ENCODE data around the gene TMEM81.

The TMEM81 gene, protein sequence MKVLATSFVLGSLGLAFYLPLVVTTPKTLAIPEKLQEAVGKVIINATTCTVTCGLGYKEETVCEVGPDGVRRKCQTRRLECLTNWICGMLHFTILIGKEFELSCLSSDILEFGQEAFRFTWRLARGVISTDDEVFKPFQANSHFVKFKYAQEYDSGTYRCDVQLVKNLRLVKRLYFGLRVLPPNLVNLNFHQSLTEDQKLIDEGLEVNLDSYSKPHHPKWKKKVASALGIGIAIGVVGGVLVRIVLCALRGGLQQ

DNA sequence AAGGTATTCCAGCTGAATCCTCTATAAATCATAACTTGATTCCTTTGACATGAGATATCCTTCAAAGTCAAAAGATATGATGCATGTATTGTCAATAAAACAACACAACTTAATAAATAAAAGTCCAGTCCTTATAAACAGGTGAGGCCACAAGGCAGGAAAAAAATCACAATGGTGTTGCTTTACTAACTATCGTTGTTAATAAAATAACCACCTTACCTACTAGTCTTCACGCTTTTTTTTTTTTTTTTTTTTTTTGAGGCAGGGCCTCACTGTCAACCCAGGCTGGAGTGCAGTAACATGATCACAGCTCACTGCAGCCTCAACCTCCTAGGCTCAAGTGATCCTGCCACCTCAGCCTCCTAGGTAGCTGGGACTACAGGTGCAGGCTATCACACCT is at the start of gene TMEM81:
TMEM81 (minus strand) TSS at position 101 of the 400 bp plus-strand sequence. CDS start 140 bp downstream, outside the sequence.
- no peak for TF ChIP-seq MYC (IDR thresholded peaks at IDR 0.05; ENCODE audit: low read depth, low read length)
- TF ChIP-seq, protein P1, sequence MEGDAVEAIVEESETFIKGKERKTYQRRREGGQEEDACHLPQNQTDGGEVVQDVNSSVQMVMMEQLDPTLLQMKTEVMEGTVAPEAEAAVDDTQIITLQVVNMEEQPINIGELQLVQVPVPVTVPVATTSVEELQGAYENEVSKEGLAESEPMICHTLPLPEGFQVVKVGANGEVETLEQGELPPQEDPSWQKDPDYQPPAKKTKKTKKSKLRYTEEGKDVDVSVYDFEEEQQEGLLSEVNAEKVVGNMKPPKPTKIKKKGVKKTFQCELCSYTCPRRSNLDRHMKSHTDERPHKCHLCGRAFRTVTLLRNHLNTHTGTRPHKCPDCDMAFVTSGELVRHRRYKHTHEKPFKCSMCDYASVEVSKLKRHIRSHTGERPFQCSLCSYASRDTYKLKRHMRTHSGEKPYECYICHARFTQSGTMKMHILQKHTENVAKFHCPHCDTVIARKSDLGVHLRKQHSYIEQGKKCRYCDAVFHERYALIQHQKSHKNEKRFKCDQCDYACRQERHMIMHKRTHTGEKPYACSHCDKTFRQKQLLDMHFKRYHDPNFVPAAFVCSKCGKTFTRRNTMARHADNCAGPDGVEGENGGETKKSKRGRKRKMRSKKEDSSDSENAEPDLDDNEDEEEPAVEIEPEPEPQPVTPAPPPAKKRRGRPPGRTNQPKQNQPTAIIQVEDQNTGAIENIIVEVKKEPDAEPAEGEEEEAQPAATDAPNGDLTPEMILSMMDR (IDR thresholded peaks at IDR 0.05; ENCODE audit: low read depth, low read length) = no peak
- TF ChIP-seq, protein P2, sequence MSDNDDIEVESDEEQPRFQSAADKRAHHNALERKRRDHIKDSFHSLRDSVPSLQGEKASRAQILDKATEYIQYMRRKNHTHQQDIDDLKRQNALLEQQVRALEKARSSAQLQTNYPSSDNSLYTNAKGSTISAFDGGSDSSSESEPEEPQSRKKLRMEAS (IDR thresholded peaks at IDR 0.05; ENCODE audit: low read depth, low read length) = no peak
- TF ChIP-seq POLR2A (IDR thresholded peaks at IDR 0.05; ENCODE audit: extremely low read depth, insufficient read length) = no peak
- DNase-seq (ENCODE audit: low read depth) = no peak
- no peak within 1 kb of the TSS for H3K4me3 ChIP-seq (ENCODE audit: low read depth, low read length)

DNA sequence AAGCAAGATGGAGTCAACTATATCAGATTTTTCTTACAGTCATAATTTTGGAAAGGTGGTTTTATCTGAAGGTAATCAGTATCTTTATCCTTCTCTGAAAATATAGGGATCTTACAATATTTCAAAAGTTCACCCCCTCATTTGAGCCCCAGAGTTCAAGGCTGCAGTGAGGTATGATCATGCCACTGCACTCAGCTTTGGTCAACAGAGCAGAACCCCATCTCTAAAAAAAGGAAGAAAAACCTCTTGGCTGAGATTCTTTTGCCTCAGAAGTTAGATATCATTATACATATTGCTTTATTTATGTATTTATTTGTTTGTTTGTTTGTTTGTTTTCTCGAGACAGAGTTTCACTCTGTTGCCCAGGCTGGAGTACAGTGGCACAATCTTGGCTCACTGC is 49.0 kb upstream of the TMEM81 start:
- H3K4me3 ChIP-seq (ENCODE audit: low read depth, low read length) = no peak overlapping the region
- TF ChIP-seq POLR2A (IDR thresholded peaks at IDR 0.05; ENCODE audit: extremely low read depth, insufficient read length) (no peak), MYC (IDR thresholded peaks at IDR 0.05; ENCODE audit: low read depth, low read length) (no peak)
- TF ChIP-seq, protein P2 (IDR thresholded peaks at IDR 0.05; ENCODE audit: low read depth, low read length) = no peak
- TF ChIP-seq, protein P1 (IDR thresholded peaks at IDR 0.05; ENCODE audit: low read depth, low read length) = no peak
- no peak for DNase-seq (ENCODE audit: low read depth)

DNA sequence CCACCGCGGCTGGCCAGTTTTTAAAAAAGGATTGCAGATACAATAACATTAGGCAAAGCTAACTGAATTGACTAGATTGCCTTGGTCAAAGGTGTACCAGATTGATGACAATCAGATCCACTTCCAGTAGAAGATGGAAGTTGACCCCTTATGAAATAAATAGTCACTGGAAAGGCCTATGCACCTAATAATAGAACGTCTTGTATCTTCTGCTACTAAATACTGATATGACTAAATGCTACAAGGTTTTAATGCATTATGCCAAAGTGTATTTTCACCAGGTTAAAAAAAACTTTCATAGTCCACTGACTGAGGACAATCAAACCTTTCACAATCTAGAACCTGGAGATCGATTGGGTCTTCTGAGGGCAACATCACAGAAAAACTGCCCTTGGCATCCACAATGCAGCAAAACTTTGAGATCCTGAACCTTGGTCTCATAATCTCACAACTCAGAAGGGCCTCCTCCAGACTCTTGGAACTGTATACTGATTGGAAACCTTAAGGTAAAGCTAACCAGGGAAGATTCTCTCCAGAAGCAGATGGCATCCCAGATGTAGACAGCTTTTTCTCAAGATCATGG is 45.3 kb upstream of the TMEM81 start:
- TF ChIP-seq MYC (IDR thresholded peaks at IDR 0.05; ENCODE audit: low read depth, low read length) = no peak
- TF ChIP-seq, protein P2 (IDR thresholded peaks at IDR 0.05; ENCODE audit: low read depth, low read length) = no peak
- no peak for TF ChIP-seq POLR2A (IDR thresholded peaks at IDR 0.05; ENCODE audit: extremely low read depth, insufficient read length)
- TF ChIP-seq, protein P1 (IDR thresholded peaks at IDR 0.05; ENCODE audit: low read depth, low read length) = no peak
- DNase-seq (ENCODE audit: low read depth) = no peak
- no peak overlapping the region for H3K4me3 ChIP-seq (ENCODE audit: low read depth, low read length)

DNA sequence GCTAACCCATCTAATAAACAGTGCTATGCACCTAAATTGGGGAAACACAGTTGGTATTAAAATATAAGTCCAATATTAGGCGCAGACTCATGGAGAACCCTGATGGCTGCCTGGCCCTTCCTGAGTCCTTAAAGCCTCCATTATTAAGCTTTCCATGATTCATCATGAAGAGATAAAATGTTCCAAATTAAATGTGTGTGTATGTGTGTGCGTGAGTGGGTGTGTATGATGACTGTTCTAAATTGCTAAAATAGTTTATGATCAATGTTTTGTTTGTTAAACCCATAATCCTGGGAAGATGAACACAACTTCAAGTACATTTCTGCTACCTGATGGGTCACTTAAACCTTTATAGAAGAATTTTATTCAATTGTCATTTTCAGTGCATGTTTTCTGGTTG is 43.8 kb upstream of the TMEM81 start:
- no peak overlapping the region for H3K4me3 ChIP-seq (ENCODE audit: low read depth, low read length)
- no peak for DNase-seq (ENCODE audit: low read depth)
- TF ChIP-seq, protein P2 (IDR thresholded peaks at IDR 0.05; ENCODE audit: low read depth, low read length) = no peak
- TF ChIP-seq MYC (IDR thresholded peaks at IDR 0.05; ENCODE audit: low read depth, low read length) (no peak), POLR2A (IDR thresholded peaks at IDR 0.05; ENCODE audit: extremely low read depth, insufficient read length) (no peak)
- TF ChIP-seq, protein P1 (IDR thresholded peaks at IDR 0.05; ENCODE audit: low read depth, low read length) = no peak

DNA sequence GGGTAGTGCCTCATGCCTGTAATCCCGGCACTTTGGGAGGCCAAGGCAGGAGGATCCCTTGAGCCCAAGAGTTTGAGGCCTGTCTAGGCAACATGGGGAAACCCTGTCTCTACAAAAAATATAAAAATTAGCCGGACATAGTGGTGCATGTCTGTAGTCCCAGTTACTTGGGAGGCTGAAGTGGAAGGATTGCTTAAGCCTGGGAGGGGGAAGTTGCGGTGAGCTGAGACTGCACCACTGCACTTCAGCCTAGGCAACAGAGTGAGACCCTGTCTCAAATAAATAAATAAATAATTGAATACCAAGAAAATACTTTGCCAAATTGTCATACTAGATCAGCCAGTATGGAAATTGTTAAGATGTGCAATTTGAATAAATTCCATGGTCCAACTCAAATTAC is 43.4 kb upstream of the TMEM81 start:
- H3K4me3 ChIP-seq (ENCODE audit: low read depth, low read length) = no peak overlapping the region
- TF ChIP-seq, protein P1 (IDR thresholded peaks at IDR 0.05; ENCODE audit: low read depth, low read length) = no peak
- TF ChIP-seq, protein P2 (IDR thresholded peaks at IDR 0.05; ENCODE audit: low read depth, low read length) = no peak
- TF ChIP-seq MYC (IDR thresholded peaks at IDR 0.05; ENCODE audit: low read depth, low read length) (no peak), POLR2A (IDR thresholded peaks at IDR 0.05; ENCODE audit: extremely low read depth, insufficient read length) (no peak)

More for the DNA sequence above, 43.4 kb upstream of the TMEM81 start:
- DNase-seq (ENCODE audit: low read depth) = peak; percentile 79

All from NB4 (cell line).